Heart left ventricle (tissue), 13 donors: ENCODE measurements around the gene NDOR1.

ENCODE experiments used
- CTCF ChIP-seq, 12 donors: fragments of 200-600 bp; sonication (generic) in 4 of 12; IDR thresholded peaks; one replicate each; pipeline versions ENCODE4 v1.5.0 to v1.8.0; 2018 to 2022; ENCODE audit warnings: antibody characterized with exemption in 12 of 12, mild to moderate bottlenecking in 5 of 12
- POLR2A ChIP-seq, 2 donors: fragments of 450-650 bp; IDR thresholded peaks; one replicate each; pipeline ENCODE4 v1.6.1; 2017; ENCODE audit warnings: antibody characterized with exemption in 2 of 2, mild to moderate bottlenecking in 2 of 2, moderate library complexity in 2 of 2
- donor health status: ischemic (EF 13 %, LVEDD 7.1; RV severe dilation, severe dysfunction).
- donor health status: DM: no; HTN: yes; CAD: no.
- donor health status: DM: no; HTN: no; CAD: no.
- donor health status: ischemic (EF 25% LVEDD 6.9; RV normal size, moderate dysfunction).
- donor health status: ischemic (EF 25% LVEDD 5.7; RV mildly dilated, moderate dysfunction).
- donor health status: ischemic (EF 35%, LVEDD 5.7; RV mildly dilated, moderate dysfunction).
- donor health status: nonischemic (EF 11% LVEDD 7.7; RV severe dilation, severe dysfunction).
- donor health status: DM: yes; HTN: yes; CAD: no.
- donor health status: PGD.
- donor health status: ischemic (EF 29% LVEDD 5.4; RV normal size, mild dysfunction).
- donor health status: nonischemic (EF 23%, LVEDD 6.1; RV moderate dilation, normal function).

- TF ChIP-seq CTCF (IDR thresholded peaks at IDR 0.05) = no peak
- TF ChIP-seq POLR2A (IDR thresholded peaks at IDR 0.05) = no peak
These were observed 27.1 kb upstream of the NDOR1 start for GRCh38 chr9:137178201-137178938.
